GM23338 (cell line): ENCODE data around the gene CERS1. TPM values are rescaled to one million over a fixed set of nuclear protein-coding genes. Genes with fewer than 3 reads are reported as not detected.

ENCODE experiments used
- ATAC-seq: fragments of 200-7000 bp; cut with Tn5 transposase; 3 replicates; pipeline ENCODE4 v1.9.1; 2020
- DNase-seq: peaks from one replicate; pipeline ENCODE4 v3.0.0-alpha.2; 2015; ENCODE audit warnings: low spot score
- H2AFZ ChIP-seq: fragments of 200-600 bp; sonication (generic); 2 replicates; pipeline ENCODE4 v1.8.0; 2016; ENCODE audit warnings: antibody characterized with exemption, mild to moderate bottlenecking, moderate library complexity
- H3F3A ChIP-seq: fragments of 200-600 bp; sonication (generic); replicated peaks from 2 replicates; pipeline ENCODE4 v1.8.0; 2017; ENCODE audit warnings: antibody characterized with exemption, mixed run types, low read depth
- H3K27ac ChIP-seq: fragments of 200-600 bp; sonication (generic); 2 replicates; pipeline ENCODE4 v1.6.1; 2016; ENCODE audit warnings: low read depth
- H3K27me3 ChIP-seq: fragments of 200-600 bp; sonication (generic); 2 replicates; pipeline ENCODE4 v1.8.0; 2016; ENCODE audit warnings: mild to moderate bottlenecking, mixed run types, moderate library complexity; ENCODE audit not compliant: insufficient read depth
- H3K36me3 ChIP-seq: fragments of 200-600 bp; sonication (generic); 2 replicates; pipeline ENCODE4 v1.8.0; 2016; ENCODE audit warnings: mild to moderate bottlenecking; ENCODE audit not compliant: insufficient read depth
- H3K4me1 ChIP-seq: fragments of 200-600 bp; sonication (generic); 2 replicates; pipeline ENCODE4 v1.8.0; 2016; ENCODE audit warnings: mild to moderate bottlenecking, moderate library complexity; ENCODE audit not compliant: insufficient read depth
- H3K4me2 ChIP-seq: fragments of 200-600 bp; sonication (generic); 2 replicates; pipeline ENCODE4 v1.7.1; 2017; ENCODE audit warnings: mixed run types
- H3K4me3 ChIP-seq: fragments of 200-600 bp; sonication (generic); 2 replicates; pipeline ENCODE4 v1.6.1; 2016; ENCODE audit warnings: mixed run types
- H3K79me2 ChIP-seq: fragments of 200-600 bp; sonication (generic); replicated peaks from 2 replicates; pipeline ENCODE4 v1.8.0; 2017; ENCODE audit warnings: mild to moderate bottlenecking; ENCODE audit not compliant: insufficient read depth
- H3K9me2 ChIP-seq: fragments of 200-600 bp; sonication (generic); 2 replicates; pipeline ENCODE4 v1.8.0; 2017; ENCODE audit not compliant: insufficient read depth
- H4K20me1 ChIP-seq: fragments of 200-600 bp; sonication (generic); replicated peaks from 2 replicates; pipeline ENCODE4 v1.8.0; 2017; ENCODE audit warnings: mild to moderate bottlenecking; ENCODE audit not compliant: insufficient read depth
- H3K27ac Mint-ChIP-seq: 2 replicates; pipeline ENCODE4 v1.8.0; 2020; ENCODE audit warnings: inconsistent platforms, mild to moderate bottlenecking, moderate library complexity, mixed read lengths
- H3K27me3 Mint-ChIP-seq: 3 replicates; pipeline ENCODE4 v1.8.0; 2022; ENCODE audit warnings: low read depth, mild to moderate bottlenecking, moderate library complexity, mixed read lengths, inconsistent platforms; ENCODE audit not compliant: insufficient read depth, poor library complexity
- H3K36me3 Mint-ChIP-seq: 3 replicates; pipeline ENCODE4 v1.8.0; 2021; ENCODE audit warnings: low read depth, mild to moderate bottlenecking, inconsistent platforms, moderate library complexity, mixed read lengths
- H3K4me1 Mint-ChIP-seq: 3 replicates; pipeline ENCODE4 v1.8.0; 2020; ENCODE audit warnings: mild to moderate bottlenecking, inconsistent platforms, mixed read lengths
- H3K4me3 Mint-ChIP-seq: 3 replicates; pipeline ENCODE4 v1.8.0; 2021; ENCODE audit warnings: moderate library complexity, mild to moderate bottlenecking, inconsistent platforms, mixed read lengths
- H3K9me3 Mint-ChIP-seq: 3 replicates; pipeline ENCODE4 v1.8.0; 2020; ENCODE audit warnings: moderate library complexity, mild to moderate bottlenecking, inconsistent platforms, mixed read lengths
- CREB1 ChIP-seq: fragments of 250-450 bp; sonication (Bioruptor Pico); IDR thresholded peaks from 2 replicates; pipeline ENCODE4 v1.5.0; 2020; ENCODE audit warnings: low read depth, mild to moderate bottlenecking, moderate library complexity
- CTCF ChIP-seq, 2 experiments: fragments of 200-600 bp in 1 of 2; sonication (generic) in 1 of 2; conservative IDR thresholded peaks; 2 replicates each; pipeline versions ENCODE4 v1.5.1 to v1.6.1; 2016 to 2017; ENCODE audit warnings: antibody characterized with exemption in 2 of 2, low read depth in 2 of 2, mild to moderate bottlenecking in 2 of 2, moderate library complexity in 1 of 2
- ETS1 ChIP-seq: IDR thresholded peaks from 2 replicates; pipeline ENCODE4 v1.6.1; 2016; ENCODE audit warnings: antibody characterized with exemption
- EZH2 ChIP-seq: fragments of 200-600 bp; sonication (generic); IDR thresholded peaks from one replicate; pipeline ENCODE4 v1.8.0; 2017; ENCODE audit warnings: antibody characterized with exemption, mild to moderate bottlenecking, low read depth; ENCODE audit not compliant: unreplicated experiment
- EZH2phosphoT487 ChIP-seq: fragments of 200-600 bp; sonication (generic); IDR thresholded peaks from one replicate; pipeline ENCODE4 v1.8.1; 2018; ENCODE audit warnings: antibody characterized with exemption; ENCODE audit not compliant: unreplicated experiment
- JUNB ChIP-seq: IDR thresholded peaks from one replicate; pipeline ENCODE4 v1.6.1; 2016; ENCODE audit warnings: antibody characterized with exemption; ENCODE audit not compliant: unreplicated experiment
- NANOG ChIP-seq: IDR thresholded peaks from 2 replicates; pipeline ENCODE4 v1.6.1; 2016; ENCODE audit warnings: antibody characterized with exemption, borderline replicate concordance
- POLR2AphosphoS5 ChIP-seq: IDR thresholded peaks from 2 replicates; pipeline ENCODE4 v1.6.1; 2016; ENCODE audit warnings: antibody characterized with exemption, low read depth
- REST ChIP-seq: IDR thresholded peaks from one replicate; pipeline ENCODE4 v1.6.1; 2018; ENCODE audit warnings: antibody characterized with exemption; ENCODE audit not compliant: unreplicated experiment
- STAT1 ChIP-seq: IDR thresholded peaks from one replicate; pipeline ENCODE4 v1.6.1; 2016; ENCODE audit warnings: antibody characterized with exemption; ENCODE audit not compliant: unreplicated experiment
- ZNF114 ChIP-seq: fragments of 250-450 bp; sonication (Bioruptor Pico); IDR thresholded peaks from 2 replicates; pipeline ENCODE4 v1.5.0; 2020; ENCODE audit warnings: mild to moderate bottlenecking, moderate library complexity
- ZNF331 ChIP-seq: fragments of 250-450 bp; sonication (Bioruptor Pico); IDR thresholded peaks from 2 replicates; pipeline ENCODE4 v1.5.0; 2020; ENCODE audit warnings: low read depth, mild to moderate bottlenecking, moderate library complexity
- ZNF462 ChIP-seq: fragments of 250-450 bp; sonication (Bioruptor Pico); IDR thresholded peaks from 2 replicates; pipeline ENCODE4 v1.5.0; 2020; ENCODE audit warnings: mild to moderate bottlenecking, moderate library complexity
- polyA plus RNA-seq: library from polyadenylated mRNA; unstranded; fragments of >200 nt; fragmentation: Nextera tagmentation; extraction: Ambion mirVana; gene quantifications from 2 replicates; pipeline ENCODE4 v1.2.1, GENCODE V29; 2016
- total RNA-seq: library from RNA; depleted of rRNA; stranded (reverse); fragments of >200 nt; shearing (Covaris generic); gene quantifications from 2 replicates; pipeline ENCODE4 v1.2.3, GENCODE V29; 2014

CERS1 gene
- total and polyA plus RNA-seq, 2 experiments from 2014 or later: 11.1 to 12.2 TPM

DNA sequence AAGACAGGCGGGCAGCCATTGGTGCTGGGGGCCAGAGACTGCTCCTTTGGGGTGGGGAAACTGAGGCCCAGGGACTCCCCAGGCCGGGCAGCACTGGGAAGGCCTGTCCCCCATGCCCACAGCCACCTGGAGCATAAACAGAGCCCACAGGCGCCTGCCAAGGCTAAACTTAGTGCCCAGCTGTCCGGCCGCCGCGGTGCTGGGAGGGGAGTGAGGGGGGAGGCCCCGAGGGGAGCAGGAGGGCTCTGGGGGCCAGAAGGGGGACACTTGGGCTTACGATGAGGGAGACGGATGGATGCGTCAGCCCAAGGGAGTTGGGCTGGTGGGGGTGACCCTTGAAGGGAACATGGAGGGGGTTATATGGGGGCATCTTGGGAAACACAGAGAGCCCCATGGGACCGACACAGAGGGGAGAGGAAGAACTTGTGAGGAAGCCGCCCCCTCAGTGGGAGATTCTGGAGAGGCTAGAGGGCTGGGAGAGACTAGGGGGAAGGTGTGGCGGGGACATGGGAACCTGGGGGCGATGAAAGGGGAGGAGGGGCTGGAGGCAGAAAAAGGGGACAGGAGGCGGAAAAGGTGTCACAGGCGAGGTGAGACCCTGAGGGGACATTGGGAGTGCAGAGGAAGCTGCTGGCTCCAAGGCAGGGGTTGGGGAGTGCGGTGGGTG lies 2.2 kb downstream of the CERS1 start:
- H3K9me3 Mint-ChIP-seq: no peaks in the 10 kb centered on the region
- Histone ChIP-seq H3K4me3 (no peak overlapping the region), H3K79me2 (no peaks in the 10 kb centered on the region), H4K20me1 (no peaks in the 10 kb centered on the region; the same call in none of the 2 replicates), H3K4me2 (no peak overlapping the region), H2AFZ (no peak overlapping the region), H3K9me2 (no peaks in the 10 kb centered on the region), H3K36me3 (no peaks in the 10 kb centered on the region; the same call in 1 of the 2 replicates), H3F3A (peaks cover under 1% of the 10 kb centered on the region; the same call in 1 of the 2 replicates), H3K27me3 (peaks cover 24% of the 10 kb centered on the region), H3K4me1 (no peaks in the 10 kb centered on the region; the same call in 1 of the 2 replicates), H3K27ac (no peak overlapping the region)
- TF ChIP-seq STAT1: no peak
- TF ChIP-seq CTCF (conservative IDR thresholded peaks at IDR 0.05; ENCODE audit: low read depth in 2 of 2): no peak
- no peak for TF ChIP-seq CREB1 (CRISPR knock-in tag)
- no peak for TF ChIP-seq NANOG
- TF ChIP-seq ZNF331 (CRISPR knock-in tag): no peak
- TF ChIP-seq POLR2AphosphoS5: no peak
- TF ChIP-seq EZH2phosphoT487: no peak
- TF ChIP-seq ETS1: no peak
- TF ChIP-seq JUNB: no peak
- no peak for TF ChIP-seq ZNF462 (CRISPR knock-in tag)
- TF ChIP-seq ZNF114 (CRISPR knock-in tag): no peak
- TF ChIP-seq EZH2: no peak
- no peak for TF ChIP-seq REST
- ATAC-seq: no peak
- H3K27me3 Mint-ChIP-seq: peaks cover 24% of the 10 kb centered on the region
- no peaks in the 10 kb centered on the region for H3K4me1 Mint-ChIP-seq
- peaks cover 3% of the 10 kb centered on the region; the same call in 2 of the 3 replicates for H3K36me3 Mint-ChIP-seq
- no peak overlapping the region for H3K4me3 Mint-ChIP-seq
- no peak for DNase-seq
- no peak overlapping the region for H3K27ac Mint-ChIP-seq
